A673 (cell line): ENCODE data around the gene MRM3.
"Not testable (repeated sequence)": the region's sequence is repeated elsewhere in the genome, so short reads cannot be mapped to it uniquely, and the experiment has no call there.

Source experiments
- CTCF ChIP-seq: fragments of 300-800, 200-600 bp; sonication (generic); conservative IDR thresholded peaks from 2 replicates; pipeline ENCODE4 v1.5.1; 2017; ENCODE audit warnings: low read depth, mild to moderate bottlenecking, antibody characterized with exemption, low read length, moderate library complexity, mixed read lengths
- EZH2 ChIP-seq: fragments of 200-600 bp; sonication (generic); IDR thresholded peaks from 2 replicates; pipeline ENCODE4 v1.6.1; 2017; ENCODE audit warnings: borderline replicate concordance, low read depth, mild to moderate bottlenecking, mixed read lengths, antibody characterized with exemption, low read length; ENCODE audit not compliant: poor library complexity, severe bottlenecking

DNA sequence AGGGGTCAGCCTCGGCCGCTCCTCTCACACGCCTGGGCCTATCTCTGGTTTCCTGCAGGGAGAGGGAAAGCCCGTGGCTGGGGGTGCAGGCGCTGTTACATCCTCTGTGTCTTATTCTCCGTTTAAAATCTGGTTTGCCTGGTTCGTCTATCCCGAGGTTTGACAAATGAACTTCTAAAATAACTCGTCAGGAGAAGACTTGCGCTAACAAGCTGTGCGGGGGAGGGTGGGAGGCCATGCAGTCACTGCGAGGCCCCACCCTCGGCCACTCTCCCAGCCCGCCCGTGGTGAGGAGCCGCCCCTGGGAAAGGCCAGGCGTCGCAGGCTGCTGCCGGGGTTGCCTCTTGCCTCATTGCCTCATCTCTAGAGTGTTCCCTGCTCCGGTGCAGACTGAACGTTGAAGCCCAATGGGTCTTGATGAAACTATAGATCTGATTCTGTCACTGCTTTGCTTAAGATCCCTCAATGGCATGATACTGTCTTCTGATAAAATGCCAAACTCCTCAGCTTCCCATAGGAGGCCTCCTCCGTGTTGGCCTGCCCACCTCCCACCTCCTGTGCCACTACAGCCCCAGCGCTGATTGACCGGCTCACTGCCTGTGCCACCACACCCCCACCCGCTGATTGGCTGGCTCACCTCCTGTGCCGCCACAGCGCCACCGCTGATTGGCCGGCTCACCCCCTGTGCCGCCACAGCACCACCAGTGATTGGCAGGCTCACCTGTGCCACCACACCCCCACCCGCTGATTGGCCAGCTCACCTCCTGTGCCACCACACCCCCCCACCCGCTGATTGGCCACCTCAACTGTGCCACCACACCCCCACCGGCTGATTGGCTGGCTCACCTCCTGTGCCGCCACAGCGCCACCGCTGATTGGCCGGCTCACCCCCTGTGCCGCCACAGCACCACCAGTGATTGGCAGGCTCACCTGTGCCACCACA, 8.0 kb downstream of the MRM3 start:
- not testable (repeated sequence) for TF ChIP-seq CTCF, EZH2
